AML-193 (cell line): ENCODE measurements around the gene FARP2.
A peak's percentile ranks its signal among the peaks of the same experiment; 100 is the strongest.
"Not testable (repeated sequence)": the region's sequence is repeated elsewhere in the genome, so short reads cannot be mapped to it uniquely, and the experiment has no call there.

Experiments used
- DNase-seq, 2 experiments: peaks; one replicate each; lab custom pipeline; 2025; lab: John Stamatoyannopoulos, UW

Gene FARP2

DNA sequence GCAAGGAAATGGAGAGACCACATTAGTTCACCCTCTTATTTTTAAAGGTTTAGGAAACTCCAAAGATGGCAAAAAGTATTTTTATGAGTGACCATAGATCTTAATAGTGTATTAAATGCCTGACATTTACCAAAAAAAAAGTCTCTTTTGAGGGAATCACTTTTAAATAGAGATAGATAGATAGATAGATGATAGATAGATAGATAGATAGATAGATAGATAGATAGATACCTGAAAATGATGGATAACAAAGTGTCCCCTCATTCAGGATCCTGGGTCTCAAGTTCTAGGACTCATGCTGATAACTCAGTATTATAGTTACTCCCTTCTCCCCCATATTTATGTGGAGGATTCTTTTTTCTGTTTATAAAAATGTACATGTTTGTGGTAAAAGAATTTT lies 52.8 kb downstream of the FARP2 start:
- no peak for DNase-seq

GRCh38 chr2:241410739-241411176 lies 54.7 kb downstream of the FARP2 start:
- DNase-seq, result no peak

GRCh38 chr2:241412144-241412543 lies 56.1 kb downstream of the FARP2 start:
- DNase-seq, result no peak

- not testable (repeated sequence) for DNase-seq
Observed at GRCh38 chr2:241413501-241413900, 57.4 kb downstream of the FARP2 start.

DNA sequence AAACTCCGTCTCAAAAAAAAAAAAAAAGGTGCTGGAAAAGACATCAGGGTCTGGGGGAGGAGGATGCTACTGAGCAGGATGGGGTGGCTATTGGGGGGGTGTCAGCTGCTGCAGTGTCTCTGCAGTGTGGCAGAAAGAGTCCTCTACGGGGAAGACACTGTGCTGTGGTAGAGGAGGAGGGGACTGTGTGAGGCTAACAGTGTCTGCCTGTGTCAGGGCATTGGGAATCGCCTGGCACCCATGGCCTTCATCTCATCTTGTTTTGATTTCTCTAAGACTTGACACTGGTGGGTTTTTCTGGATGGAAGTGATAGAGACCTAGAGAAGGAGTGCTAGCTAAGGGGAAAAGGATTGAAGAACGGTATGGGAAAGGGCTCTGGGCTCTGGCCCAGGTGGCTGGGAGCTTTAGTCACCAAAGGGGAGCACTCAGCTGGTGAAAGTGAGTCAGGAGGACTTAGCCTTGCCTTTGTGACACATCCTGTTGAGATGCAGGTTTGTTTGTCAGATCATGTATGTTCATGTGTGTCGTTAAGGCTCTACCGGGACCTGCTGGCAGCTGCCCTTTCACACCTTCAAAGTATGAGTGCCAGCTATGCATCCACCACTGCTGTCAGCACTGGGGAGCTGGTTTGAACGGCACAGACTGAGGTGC lies 58.0 kb downstream of the FARP2 start:
- no peak for DNase-seq

- no peak for DNase-seq
Observed at GRCh38 chr2:241415196-241415595, 59.1 kb downstream of the FARP2 start.

DNA sequence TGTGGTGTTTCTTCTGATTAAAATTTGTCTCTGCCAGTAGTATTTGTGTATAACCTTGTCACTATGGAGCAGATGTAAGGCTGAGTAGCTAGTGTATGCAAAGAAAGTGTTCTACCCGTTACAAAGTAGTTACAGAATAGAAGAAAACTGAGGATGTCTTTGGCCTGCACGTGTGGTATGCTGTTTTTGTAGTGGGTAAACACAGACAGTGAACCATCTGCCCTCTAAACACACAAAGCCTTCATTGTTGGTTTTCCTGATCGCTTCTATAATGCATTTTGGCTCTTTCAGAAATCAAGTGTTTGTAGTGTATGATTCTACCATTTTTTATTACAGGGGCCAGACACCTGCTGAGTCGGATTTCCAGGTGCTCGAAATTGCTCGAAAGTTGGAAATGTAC lies 61.5 kb downstream of the FARP2 start:
- no peak for DNase-seq

GRCh38 chr2:241421330-241421729 lies 65.2 kb downstream of the FARP2 start:
- no peak for DNase-seq

- not testable (repeated sequence) for DNase-seq
Observed at GRCh38 chr2:241421942-241422341, 65.9 kb downstream of the FARP2 start.

- DNase-seq, result no peak
Observed at GRCh38 chr2:241422350-241422749, 66.3 kb downstream of the FARP2 start.

- DNase-seq, result not testable (repeated sequence)
Observed at GRCh38 chr2:241423489-241423888, 67.4 kb downstream of the FARP2 start.

GRCh38 chr2:241425368-241425767 lies 69.3 kb downstream of the FARP2 start:
- DNase-seq, result no peak

DNA sequence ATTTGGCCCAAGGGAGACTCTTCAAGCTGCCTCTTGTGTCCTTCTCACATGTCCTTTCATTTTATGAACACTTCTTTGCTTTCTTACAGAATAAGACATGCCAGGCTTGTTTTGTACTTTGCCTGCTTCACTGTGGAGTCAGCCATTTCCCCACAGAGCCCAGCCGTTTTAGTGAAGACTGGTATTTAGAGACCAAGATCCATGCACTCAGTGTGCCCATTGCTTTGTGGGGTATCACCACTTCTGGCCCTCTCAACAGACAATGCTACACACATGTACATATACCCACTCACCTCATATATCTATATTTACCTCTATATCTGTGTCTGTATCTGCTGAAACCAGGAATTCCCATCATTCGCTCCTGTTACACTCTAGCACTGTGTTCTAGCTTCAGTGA lies 74.1 kb downstream of the FARP2 start:
- DNase-seq, result no peak

GRCh38 chr2:241432824-241433448 lies 76.9 kb downstream of the FARP2 start:
- DNase-seq, result no peak

DNA sequence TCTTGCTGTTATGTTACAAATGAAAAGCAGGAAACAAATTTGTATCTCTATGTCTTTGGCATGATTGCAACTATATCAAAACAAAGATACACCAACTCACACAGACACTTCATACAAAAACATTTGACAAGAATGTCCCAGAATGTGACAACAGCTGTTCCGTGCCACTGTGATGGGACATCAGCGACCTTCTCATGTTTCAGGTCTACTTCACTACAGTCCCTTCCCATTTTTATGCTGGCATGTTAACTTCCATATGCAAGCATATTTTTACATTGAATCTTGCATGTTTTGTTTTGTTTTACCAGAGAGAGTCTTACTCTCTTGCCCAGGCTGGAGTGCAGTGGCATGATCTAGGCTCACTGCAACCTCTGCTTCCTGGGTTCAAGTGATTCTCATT lies 81.1 kb downstream of the FARP2 start:
- no peak for DNase-seq

GRCh38 chr2:241441492-241441891 lies 85.4 kb downstream of the FARP2 start:
- no peak for DNase-seq

GRCh38 chr2:241443486-241444223 lies 87.6 kb downstream of the FARP2 start:
- peak; percentile 72 to 73 for DNase-seq

DNA sequence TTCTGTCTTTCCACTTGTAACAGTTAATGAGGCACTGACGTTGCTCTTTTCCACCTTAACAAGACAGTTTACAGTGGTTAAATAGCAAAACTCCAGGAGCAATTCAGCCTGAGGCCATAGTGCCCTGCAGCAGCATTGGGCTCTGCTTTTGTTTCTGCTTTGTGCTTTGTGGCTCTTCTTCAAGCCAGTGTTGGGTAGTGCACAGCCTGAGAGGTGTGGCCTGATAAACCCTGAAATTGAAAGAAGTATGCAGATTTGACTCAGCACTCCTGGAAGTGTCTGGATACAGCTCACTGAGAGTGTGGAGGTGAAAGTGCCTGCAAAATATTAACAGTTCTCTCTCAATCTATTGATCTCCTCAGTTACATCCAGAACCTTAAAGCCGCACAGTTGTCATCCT lies 89.3 kb downstream of the FARP2 start:
- no peak for DNase-seq

GRCh38 chr2:241450092-241450491 lies 94.0 kb downstream of the FARP2 start:
- DNase-seq, result not testable (repeated sequence)

GRCh38 chr2:241451840-241452506 lies 95.9 kb downstream of the FARP2 start:
- DNase-seq, result no peak

DNA sequence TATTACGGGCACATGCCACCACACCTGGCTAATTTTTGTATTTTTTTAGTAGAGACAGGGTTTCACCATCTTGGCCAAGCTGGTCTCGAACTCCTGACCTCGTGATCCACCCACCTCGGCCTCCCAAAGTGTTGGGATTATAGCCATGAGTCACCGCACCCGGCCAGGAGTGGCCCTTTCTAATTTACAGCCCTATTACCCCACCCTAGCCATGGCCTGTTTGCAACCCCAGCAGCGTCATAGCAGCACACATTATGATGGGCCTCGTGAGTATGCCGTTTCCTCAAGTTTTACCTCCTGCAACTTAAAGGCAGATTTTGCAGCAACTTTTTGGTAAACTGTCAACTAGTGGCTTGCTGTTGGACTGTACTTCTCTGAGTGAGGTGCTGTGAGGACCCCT lies 97.8 kb downstream of the FARP2 start:
- DNase-seq, result not testable (repeated sequence)

DNA sequence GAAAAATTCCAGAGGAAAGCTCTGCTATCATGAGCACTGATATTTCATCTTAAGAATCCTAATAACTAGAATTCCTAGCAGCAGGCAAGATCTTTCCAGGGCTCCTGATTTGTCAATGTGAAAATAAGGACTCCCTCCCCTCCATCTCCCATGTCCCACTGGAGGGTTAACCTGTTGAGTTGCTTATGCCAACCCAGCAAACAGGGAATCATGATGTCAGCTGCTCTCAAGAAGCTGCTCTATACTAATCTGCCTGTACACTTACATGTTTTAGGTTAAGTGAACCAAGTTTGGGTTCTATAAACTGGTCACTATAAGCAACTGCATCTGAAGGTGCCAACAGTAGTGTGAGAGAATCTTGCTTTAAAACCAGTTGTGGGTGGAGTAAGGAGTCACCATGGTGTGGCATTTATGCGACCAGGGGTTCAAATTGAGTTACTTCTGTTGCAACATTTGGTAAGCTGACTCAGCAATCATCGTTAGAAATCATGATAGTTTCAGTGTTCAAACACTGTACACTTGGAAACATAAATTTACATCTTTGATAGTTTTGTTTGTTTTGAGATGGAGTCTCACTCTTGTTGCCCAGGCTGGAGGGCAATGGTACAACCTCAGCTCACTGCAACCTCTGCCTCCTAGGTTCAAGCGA lies 98.9 kb downstream of the FARP2 start:
- DNase-seq, result no peak
